BE2C (cell line): Measurements from ENCODE around the gene ATP5IF1.

ENCODE experiments used
- DNase-seq: peaks from one replicate; pipeline ENCODE4 v3.0.0-alpha.2; 2020
- H3K27me3 ChIP-seq: fragments of 250-450 bp; sonication (Bioruptor Pico); 2 replicates; pipeline ENCODE4 v1.5.1; 2020; ENCODE audit warnings: mild to moderate bottlenecking
- H3K36me3 ChIP-seq: fragments of 250-450 bp; sonication (Bioruptor Pico); 2 replicates; pipeline ENCODE4 v1.5.1; 2020; ENCODE audit warnings: mild to moderate bottlenecking
- H3K4me1 ChIP-seq: fragments of 250-450 bp; sonication (Bioruptor Pico); 2 replicates; pipeline ENCODE4 v1.5.1; 2020
- H3K4me3 ChIP-seq: 2 replicates; pipeline ENCODE4 v1.5.1; 2011; ENCODE audit warnings: low read depth, low read length
- H3K9me3 ChIP-seq: fragments of 250-450 bp; sonication (Bioruptor Pico); 2 replicates; pipeline ENCODE4 v1.5.1; 2020
- CTCF ChIP-seq: IDR thresholded peaks from 2 replicates; pipeline ENCODE4 v1.5.1; 2012; ENCODE audit warnings: mild to moderate bottlenecking, low read depth, low read length

Gene ATP5IF1

DNA sequence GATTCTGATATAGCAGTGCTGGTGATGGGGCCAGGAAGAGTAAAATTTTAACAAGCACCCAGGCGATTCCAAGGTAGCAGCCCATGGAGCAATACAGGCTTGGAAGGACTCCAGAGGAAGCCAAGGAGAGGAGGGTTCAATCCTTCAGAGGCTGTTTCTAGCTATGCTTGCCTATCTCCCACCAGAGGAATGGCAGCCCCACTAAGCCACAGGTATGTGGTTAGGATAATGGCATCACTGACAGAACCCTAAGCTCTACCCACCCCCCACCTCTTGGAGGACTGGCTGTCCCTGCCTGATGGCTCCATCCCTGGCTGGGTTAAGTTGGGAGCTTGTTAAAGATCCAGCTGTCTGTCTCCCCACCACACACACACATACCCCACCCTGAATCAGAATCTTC is 40.1 kb upstream of the ATP5IF1 start:
- no peak for TF ChIP-seq CTCF
- H3K27me3 ChIP-seq: no peaks in the 10 kb centered on the region
- no peaks in the 10 kb centered on the region; the same call in 1 of the 2 replicates for H3K36me3 ChIP-seq
- H3K4me1 ChIP-seq: no peaks in the 10 kb centered on the region
- H3K9me3 ChIP-seq: no peaks in the 10 kb centered on the region
- DNase-seq: no peak
- H3K4me3 ChIP-seq: no peak overlapping the region

DNA sequence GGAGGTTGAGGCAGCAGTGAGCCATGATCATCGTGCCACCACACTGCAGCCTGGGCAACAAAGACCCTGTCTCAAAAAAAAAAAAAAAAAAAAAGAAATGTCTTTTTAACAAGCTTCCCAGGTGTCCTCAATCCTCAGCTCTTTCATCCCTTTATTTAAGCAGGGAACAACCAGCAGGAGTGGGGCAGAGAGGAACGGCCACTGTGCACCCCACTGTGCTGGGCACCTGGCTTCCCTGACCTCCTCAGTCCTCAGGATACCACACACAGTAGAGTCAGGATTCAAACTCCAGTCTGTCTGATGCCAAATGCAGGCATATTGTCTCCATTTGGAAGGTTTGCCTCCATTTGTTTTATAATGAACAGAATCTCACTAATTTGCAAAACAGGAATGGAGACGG is 39.6 kb upstream of the ATP5IF1 start:
- no peaks in the 10 kb centered on the region; the same call in 1 of the 2 replicates for H3K36me3 ChIP-seq
- no peak for DNase-seq
- no peaks in the 10 kb centered on the region for H3K4me1 ChIP-seq
- TF ChIP-seq CTCF: no peak
- H3K9me3 ChIP-seq: no peaks in the 10 kb centered on the region
- no peaks in the 10 kb centered on the region for H3K27me3 ChIP-seq
- no peak overlapping the region for H3K4me3 ChIP-seq

- no peak for TF ChIP-seq CTCF
- peaks cover 2% of the 10 kb centered on the region; the same call in 1 of the 2 replicates for H3K36me3 ChIP-seq
- no peaks in the 10 kb centered on the region for H3K4me1 ChIP-seq
- H3K4me3 ChIP-seq: no peak overlapping the region
- H3K27me3 ChIP-seq: no peaks in the 10 kb centered on the region
- DNase-seq: no peak
- no peaks in the 10 kb centered on the region for H3K9me3 ChIP-seq
These were observed 38.1 kb upstream of the ATP5IF1 start for GRCh38 chr1:28197682-28198415.

- Histone ChIP-seq H3K9me3 (no peaks in the 10 kb centered on the region), H3K27me3 (no peaks in the 10 kb centered on the region), H3K4me3 (no peak overlapping the region), H3K4me1 (no peaks in the 10 kb centered on the region), H3K36me3 (peaks cover 4% of the 10 kb centered on the region)
- DNase-seq: no peak
- TF ChIP-seq CTCF: no peak
These were observed 36.3 kb upstream of the ATP5IF1 start for GRCh38 chr1:28199328-28200233.

DNA sequence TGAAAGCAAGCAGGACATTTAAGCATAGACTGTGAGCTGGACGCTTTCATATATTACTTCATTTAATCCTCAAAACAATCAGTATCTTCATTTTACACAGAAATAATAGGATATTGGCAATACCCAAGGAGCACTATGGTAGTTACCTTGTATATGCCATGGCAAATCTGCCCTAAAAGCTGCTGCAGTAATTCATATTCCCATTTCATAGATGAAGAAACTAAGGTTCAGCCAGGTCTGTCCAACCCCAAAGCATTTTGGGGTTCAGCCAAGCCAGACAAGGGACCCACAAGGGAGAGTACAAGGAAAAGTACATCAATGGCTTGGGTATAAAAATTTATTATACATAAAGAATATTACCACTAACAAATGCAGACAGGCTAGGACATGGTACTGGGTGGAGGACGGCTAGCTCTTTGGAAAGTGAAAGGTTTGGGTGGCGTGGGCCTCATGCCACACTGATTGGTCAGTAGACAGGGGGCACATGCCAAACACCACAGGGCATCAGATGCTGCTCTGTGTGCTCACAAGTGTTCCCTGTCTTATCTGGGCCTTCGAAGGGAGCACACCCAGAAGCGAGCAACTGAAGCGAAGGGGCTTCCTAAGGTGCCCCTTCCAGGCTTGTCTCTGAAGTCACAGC is 35.6 kb upstream of the ATP5IF1 start:
- Histone ChIP-seq H3K36me3 (peaks cover 4% of the 10 kb centered on the region), H3K27me3 (no peaks in the 10 kb centered on the region), H3K4me3 (no peak overlapping the region), H3K9me3 (no peaks in the 10 kb centered on the region), H3K4me1 (no peaks in the 10 kb centered on the region)
- TF ChIP-seq CTCF: no peak
- no peak for DNase-seq
